GM12892 (cell line): ENCODE measurements around the gene MAN2A2.

Experiments
- POLR2A ChIP-seq: IDR thresholded peaks from 2 replicates; pipeline ENCODE4 v1.6.1; 2011; ENCODE audit warnings: low read depth, low read length, control low read depth
- POLR2AphosphoS5 ChIP-seq: IDR thresholded peaks from 2 replicates; pipeline ENCODE4 v1.6.1; 2011; ENCODE audit warnings: low read depth, low read length, control low read depth

GRCh38 chr15:90902040-90902839, 862 bp upstream of the MAN2A2 start:
- TF ChIP-seq POLR2A (peak; percentile 36; the same call in 1 of the 2 replicates), POLR2AphosphoS5 (no peak)
